K562 (cell line): Measurements from ENCODE around the gene GPR37L1. TPM values are rescaled to one million over a fixed set of nuclear protein-coding genes. Genes with fewer than 3 reads are reported as not detected.

Experiments
- ATAC-seq: fragments of 200-7000 bp; cut with Tn5 transposase; 3 replicates; pipeline ENCODE4 v1.9.1; 2020; ENCODE audit warnings: moderate library complexity
- BruUV-seq: library from RNA; stranded (reverse); fragments of 400-500 nt; replicated peaks from 2 replicates; lab custom pipeline; 2021; lab: Mats Ljungman, UMichigan
- CTCF ChIA-PET: fragments of 300-600 bp; formaldehyde crosslinking; extraction: SDS; loops from one replicate; lab custom pipeline; 2021; ENCODE audit warnings: low intra/inter-chr PET ratio; lab: Yijun Ruan, JAX
- POLR2A ChIA-PET: fragments of 300-600, 350-650 bp; sonication (Branson Sonifier 250); formaldehyde crosslinking; extraction: SDS; loops from one replicate; lab custom pipeline; 2021; ENCODE audit warnings: antibody characterized with exemption, inconsistent platforms; lab: Yijun Ruan, JAX
- DNase-seq, 4 experiments: peaks; one replicate each; pipeline versions ENCODE4 v3.0.0 to v3.0.0-alpha.2; 2011 to 2018; ENCODE audit warnings: low spot score in 3 of 4, mixed read lengths in 3 of 4; ENCODE audit errors: extremely low read depth in 1 of 4
- FAIRE-seq: peaks from 2 replicates; lab custom pipeline; 2011; peaks lifted over from hg19 to GRCh38; lab: Jason Lieb, UNC
- H2AFZ ChIP-seq: 2 replicates; pipeline ENCODE4 v1.6.0; 2011; ENCODE audit warnings: low read depth, low read length, control low read depth, inconsistent platforms
- H3K27ac ChIP-seq: fragments of 200-600 bp; 3 replicates; pipeline ENCODE4 v1.8.0; 2011; ENCODE audit warnings: low read depth, mild to moderate bottlenecking, control low read depth, inconsistent platforms, low read length, moderate library complexity, mixed read lengths; ENCODE audit errors: extremely low read depth
- H3K27me3 ChIP-seq, 2 experiments: fragments of 300-600 bp in 1 of 2; 2 replicates in 1 of 2; 3 replicates in 1 of 2; pipeline versions ENCODE4 v1.6.0 to v1.8.0; 2011; ENCODE audit warnings: inconsistent platforms in 2 of 2, low read length in 2 of 2, mild to moderate bottlenecking in 1 of 2, mixed read lengths in 1 of 2, moderate library complexity in 1 of 2; ENCODE audit not compliant: control insufficient read depth in 2 of 2, insufficient read depth in 2 of 2
- H3K36me3 ChIP-seq: fragments of 300-600 bp; 3 replicates; pipeline ENCODE4 v1.8.0; 2011; ENCODE audit warnings: mild to moderate bottlenecking, low read length, inconsistent platforms; ENCODE audit not compliant: control insufficient read depth, insufficient read depth
- H3K4me1 ChIP-seq, 2 experiments: fragments of 200-600 bp in 1 of 2; replicated peaks in 1 of 2; 2 replicates in 1 of 2; 3 replicates in 1 of 2; pipeline versions ENCODE4 v1.5.1 to v1.8.0; 2011; ENCODE audit warnings: inconsistent platforms in 2 of 2, low read length in 2 of 2, mild to moderate bottlenecking in 1 of 2, mixed read lengths in 1 of 2, moderate library complexity in 1 of 2; ENCODE audit not compliant: control insufficient read depth in 2 of 2, insufficient read depth in 2 of 2
- H3K4me2 ChIP-seq: 2 replicates; pipeline ENCODE4 v1.6.1; 2011; ENCODE audit warnings: low read length, control low read depth, inconsistent platforms, mixed read lengths; ENCODE audit not compliant: insufficient read depth
- H3K4me3 ChIP-seq: fragments of 200-600 bp; sonication (generic), shearing (Covaris generic); 2 replicates; pipeline ENCODE4 v1.5.1; 2016; ENCODE audit warnings: control low read depth, inconsistent platforms
- H3K79me2 ChIP-seq: fragments of 200-600 bp; 3 replicates; pipeline ENCODE4 v1.8.0; 2011; ENCODE audit warnings: low read length, inconsistent platforms; ENCODE audit not compliant: control insufficient read depth, insufficient read depth
- H3K9ac ChIP-seq, 2 experiments: 2 replicates each; pipeline versions ENCODE4 v1.6.0 to v1.6.1; 2011; ENCODE audit warnings: low read depth in 2 of 2, low read length in 2 of 2, control low read depth in 1 of 2, inconsistent platforms in 1 of 2, mild to moderate bottlenecking in 1 of 2, mixed read lengths in 1 of 2; ENCODE audit not compliant: insufficient read depth in 1 of 2
- H3K9me1 ChIP-seq: one replicate; pipeline ENCODE4 v1.6.0; 2011; ENCODE audit warnings: inconsistent platforms, mild to moderate bottlenecking, low read length, moderate library complexity; ENCODE audit not compliant: control insufficient read depth, insufficient read depth
- H3K9me3 ChIP-seq: replicated peaks from 2 replicates; pipeline ENCODE4 v1.5.1; 2011; ENCODE audit warnings: low read depth, low read length, inconsistent platforms; ENCODE audit not compliant: control insufficient read depth, insufficient read depth
- H4K20me1 ChIP-seq: replicated peaks from 2 replicates; pipeline ENCODE4 v1.6.1; 2011; ENCODE audit warnings: low read length, inconsistent platforms, mixed read lengths; ENCODE audit not compliant: control insufficient read depth, insufficient read depth
- DDX20 ChIP-seq: fragments of 450-650 bp; IDR thresholded peaks from 2 replicates; pipeline ENCODE4 v1.6.1; 2016; ENCODE audit warnings: missing genetic modification characterization, low read depth, mild to moderate bottlenecking, missing compliant biosample characterization, moderate library complexity
- ELK1 ChIP-seq: sonication (generic); formaldehyde crosslinking; IDR thresholded peaks from 2 replicates; pipeline ENCODE4 v1.8.1; 2022; ENCODE audit warnings: missing genetic modification reagents
- GTF2A2 ChIP-seq: IDR thresholded peaks from 2 replicates; pipeline ENCODE4 v1.6.1; 2016; ENCODE audit warnings: mild to moderate bottlenecking, missing genetic modification characterization, missing compliant biosample characterization
- MXD1 ChIP-seq: fragments of 250-450 bp; sonication (Bioruptor Pico); IDR thresholded peaks from 2 replicates; pipeline ENCODE4 v1.8.0; 2021; ENCODE audit warnings: borderline replicate concordance, mild to moderate bottlenecking, moderate library complexity; ENCODE audit not compliant: poor library complexity, severe bottlenecking
- MYNN ChIP-seq, 2 experiments: sonication (generic); formaldehyde crosslinking in 1 of 2; IDR thresholded peaks; 2 replicates each; pipeline versions ENCODE4 v1.5.0 to v1.6.1; 2016 to 2020; ENCODE audit warnings: antibody characterized with exemption in 1 of 2, missing genetic modification reagents in 1 of 2
- PREB ChIP-seq: sonication (generic); formaldehyde crosslinking; IDR thresholded peaks from 2 replicates; pipeline ENCODE4 v1.8.1; 2023; ENCODE audit warnings: mild to moderate bottlenecking, missing genetic modification reagents
- SRF ChIP-seq, 2 experiments: fragments of 250-450, 450-650 bp in 1 of 2; sonication (Bioruptor Pico) in 1 of 2; sonication (generic) in 1 of 2; formaldehyde crosslinking; IDR thresholded peaks; 2 replicates each; pipeline versions ENCODE4 v1.5.0 to v1.5.1; 2020 to 2022; ENCODE audit warnings: mild to moderate bottlenecking in 1 of 2, missing genetic modification reagents in 1 of 2
- TAF9B ChIP-seq: fragments of 450-650 bp; IDR thresholded peaks from 2 replicates; pipeline ENCODE4 v1.6.1; 2018; ENCODE audit warnings: mild to moderate bottlenecking; ENCODE audit not compliant: partially characterized antibody
- TAL1 ChIP-seq: fragments of 450-650 bp; IDR thresholded peaks from 2 replicates; pipeline ENCODE4 v1.6.1; 2016; ENCODE audit warnings: mild to moderate bottlenecking
- TEAD2 ChIP-seq: fragments of 450-650 bp; IDR thresholded peaks from 2 replicates; pipeline ENCODE4 v1.6.1; 2016; ENCODE audit warnings: missing genetic modification characterization, control low read depth, missing compliant biosample characterization
- ZNF134 ChIP-seq: fragments of 250-450 bp; sonication (Bioruptor Pico); conservative IDR thresholded peaks from 2 replicates; pipeline ENCODE4 v1.4.0; 2020
- ZNF445 ChIP-seq: fragments of 250-450 bp; sonication (Bioruptor Pico); IDR thresholded peaks from 2 replicates; pipeline ENCODE4 v1.4.0; 2020; ENCODE audit warnings: low read depth, mild to moderate bottlenecking, moderate library complexity
- WGBS: fragments of 100-300 bp; shearing (Covaris generic); methylation state at CpG from one replicate; pipeline ENCODE4 v1.1.6; 2016; ENCODE audit warnings: low coverage, mixed read lengths; ENCODE audit not compliant: insufficient coverage; ENCODE audit errors: missing lambda C conversion rate; 5-methylcytosine and 5-hydroxymethylcytosine counted together
- in situ Hi-C: fragments of 300-500 bp; cut with MboI; formaldehyde crosslinking; loops from 4 replicates; pipeline ENCODE4 v1.15.0; 2018; ENCODE audit warnings: inconsistent platforms, mixed read lengths
- intact Hi-C: fragments of 100-400 bp; cut with micrococcal nuclease; formaldehyde crosslinking; loops from 2 replicates; pipeline ENCODE4 v1.14.2; 2022
- polyA plus RNA-seq, 8 experiments: library from polyadenylated mRNA; depleted of rRNA in 4 of 8; stranded (reverse) in 5 of 8; unstranded in 3 of 8; fragments of >200 nt; fragmentation: Nextera tagmentation in 2 of 8; fragmentation: Illumina TruSeq in 1 of 8; extraction: Ambion mirVana in 2 of 8; extraction: Trizol in 1 of 8; gene quantifications; 2 replicates each; pipeline versions ENCODE4 v1.2.1 to v1.2.3, GENCODE V29; 2011 to 2014; ENCODE audit warnings: inconsistent platforms in 1 of 8, missing spikeins in 1 of 8
- total RNA-seq, 7 experiments: library from RNA; depleted of rRNA in 6 of 7; stranded (reverse); fragments of >200 nt in 6 of 7; fragmentation: Illumina TruSeq in 2 of 7; extraction: Trizol in 2 of 7; gene quantifications; 2 replicates each; pipeline versions ENCODE4 v1.2.1 to v1.2.3, GENCODE V29; 2011 to 2021; ENCODE audit warnings: low replicate concordance in 1 of 7

Gene GPR37L1
- total and polyA plus RNA-seq, 9 of the 15 experiments (the other 6 are each of a cell fraction or from before 2014, with no cell fraction given), result not detected

GRCh38 chr1:202110977-202111376, 11.7 kb upstream of the GPR37L1 start:
- POLR2A ChIA-PET, result no interaction called here
- Histone ChIP-seq H3K9me1 (no peaks in the 10 kb centered on the region), H3K27me3 (peaks cover 3 to 14% of the 10 kb centered on the region in 2 experiments; a peak in 3 of 5 replicates), H3K36me3 (no peaks in the 10 kb centered on the region), H3K4me1 (peaks cover 14 to 23% of the 10 kb centered on the region in 2 experiments), H2AFZ (no peak overlapping the region), H3K79me2 (no peaks in the 10 kb centered on the region), H4K20me1 (0 out of 2 replicates have a peak, but pooled peaks cover 3% of the 10 kb centered on the region), H3K4me3 (no peak overlapping the region), H3K9ac (no peak overlapping the region), H3K4me2 (no peak overlapping the region), H3K27ac (no peak overlapping the region), H3K9me3 (no peaks in the 10 kb centered on the region)
- intact Hi-C loops (no loop called here), in situ Hi-C loops (no loop called here)
- WGBS, result 47% methylated on average over 3 of the region's 3 CpGs
- FAIRE-seq (no peak), DNase-seq (no peak), ATAC-seq (no peak)
- no TSS peak for BruUV-seq
- CTCF ChIA-PET, result no interaction called here
- TF ChIP-seq MYNN (IDR thresholded peaks at IDR 0.05) (no peak), MYNN (CRISPR knock-in tag; IDR thresholded peaks at IDR 0.05) (no peak), SRF (CRISPR knock-in tag; IDR thresholded peaks at IDR 0.05) (no peak), ELK1 (CRISPR knock-in tag) (no peak), ZNF134 (CRISPR knock-in tag) (no peak), ZNF445 (CRISPR knock-in tag) (no peak), TAF9B (no peak), GTF2A2 (tag) (no peak), DDX20 (tag) (no peak), PREB (CRISPR knock-in tag) (no peak), TEAD2 (tag) (no peak), MXD1 (no peak), TAL1 (no peak)
